Testis (tissue), 3 donors: ENCODE data around the gene CD72. TPM values are rescaled to one million over a fixed set of nuclear protein-coding genes. Genes with fewer than 3 reads are reported as not detected.
A peak's percentile ranks its signal among the peaks of the same experiment; 100 is the strongest.

ENCODE experiments used
- DNase-seq: peaks from one replicate; pipeline ENCODE4 v3.0.0-alpha.2; 2019
- H3K27ac ChIP-seq, 2 donors: fragments of 200-600 bp; sonication (generic); one replicate each; pipeline ENCODE4 v1.5.1; 2019
- H3K27me3 ChIP-seq: fragments of 200-600 bp; sonication (generic); one replicate; pipeline ENCODE4 v1.5.1; 2019
- H3K36me3 ChIP-seq: fragments of 200-600 bp; sonication (generic); one replicate; pipeline ENCODE4 v1.5.1; 2017; ENCODE audit warnings: low read depth; ENCODE audit errors: missing control alignments
- H3K4me1 ChIP-seq: fragments of 200-600 bp; sonication (generic); one replicate; pipeline ENCODE4 v1.5.1; 2019
- H3K4me3 ChIP-seq, 2 donors: fragments of 200-600 bp; sonication (generic); one replicate each; pipeline ENCODE4 v1.5.1; 2017 to 2019
- H3K9me3 ChIP-seq: fragments of 200-600 bp; sonication (generic); one replicate; pipeline ENCODE4 v1.5.1; 2017
- POLR2A ChIP-seq: fragments of 450-650 bp; IDR thresholded peaks from one replicate; pipeline ENCODE4 v1.6.1; 2017; ENCODE audit warnings: antibody characterized with exemption, mild to moderate bottlenecking, moderate library complexity
- WGBS, 2 donors: methylation state at CpG; one replicate each; pipeline ENCODE4 v1.1.5; 2018; 5-methylcytosine and 5-hydroxymethylcytosine counted together
- intact Hi-C: fragments of 100-400 bp; cut with DNase I; formaldehyde crosslinking; loops from one replicate; pipeline ENCODE4 v1.15.1; 2023; ENCODE audit warnings: low total_unique reads
- polyA plus RNA-seq: library from polyadenylated mRNA; stranded (reverse); fragments of 350-450 nt; fragmentation: Illumina TruSeq; extraction: RNeasy Lipid Tissue Mini Kit (QIAGEN cat#74804); gene quantifications from one replicate; pipeline ENCODE4 v1.2.3, GENCODE V29; 2014; ENCODE audit warnings: low read depth, low replicate concordance; ENCODE audit not compliant: insufficient read depth
- total RNA-seq, 2 donors: library from RNA; depleted of rRNA; stranded (reverse); fragments of >200 nt; gene quantifications; one replicate each; pipeline ENCODE4 v1.2.3, GENCODE V29; 2016
- TF ChIP-seq, protein P1 (sequence below), 3 experiments: fragments of 450-650 bp in 2 of 3; fragments of 200-600 bp in 1 of 3; sonication (generic) in 1 of 3; IDR thresholded peaks; one replicate each; pipeline ENCODE4 v1.5.1; 2016 to 2019; ENCODE audit warnings: antibody characterized with exemption in 3 of 3, mild to moderate bottlenecking in 2 of 3, moderate library complexity in 1 of 3

Gene CD72
- total and polyA plus RNA-seq, 3 donors from 2014 or later, result 0.63 to 3.2 (median 0.99) TPM

- intact Hi-C loops, result no loop called here
- no peak overlapping the region for H3K27ac ChIP-seq
- H3K4me1 ChIP-seq, result peaks cover 12% of the 10 kb centered on the region
- WGBS, 2 donors, result 87% methylated on average over 7 of the region's 7 CpGs
- no peaks in the 10 kb centered on the region for H3K36me3 ChIP-seq
- TF ChIP-seq, protein P1, sequence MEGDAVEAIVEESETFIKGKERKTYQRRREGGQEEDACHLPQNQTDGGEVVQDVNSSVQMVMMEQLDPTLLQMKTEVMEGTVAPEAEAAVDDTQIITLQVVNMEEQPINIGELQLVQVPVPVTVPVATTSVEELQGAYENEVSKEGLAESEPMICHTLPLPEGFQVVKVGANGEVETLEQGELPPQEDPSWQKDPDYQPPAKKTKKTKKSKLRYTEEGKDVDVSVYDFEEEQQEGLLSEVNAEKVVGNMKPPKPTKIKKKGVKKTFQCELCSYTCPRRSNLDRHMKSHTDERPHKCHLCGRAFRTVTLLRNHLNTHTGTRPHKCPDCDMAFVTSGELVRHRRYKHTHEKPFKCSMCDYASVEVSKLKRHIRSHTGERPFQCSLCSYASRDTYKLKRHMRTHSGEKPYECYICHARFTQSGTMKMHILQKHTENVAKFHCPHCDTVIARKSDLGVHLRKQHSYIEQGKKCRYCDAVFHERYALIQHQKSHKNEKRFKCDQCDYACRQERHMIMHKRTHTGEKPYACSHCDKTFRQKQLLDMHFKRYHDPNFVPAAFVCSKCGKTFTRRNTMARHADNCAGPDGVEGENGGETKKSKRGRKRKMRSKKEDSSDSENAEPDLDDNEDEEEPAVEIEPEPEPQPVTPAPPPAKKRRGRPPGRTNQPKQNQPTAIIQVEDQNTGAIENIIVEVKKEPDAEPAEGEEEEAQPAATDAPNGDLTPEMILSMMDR (IDR thresholded peaks at IDR 0.05), result no peak
- TF ChIP-seq POLR2A, result no peak
- H3K4me3 ChIP-seq, result no peak overlapping the region
- H3K27me3 ChIP-seq, result no peaks in the 10 kb centered on the region
- no peaks in the 10 kb centered on the region for H3K9me3 ChIP-seq
- DNase-seq, result no peak
These were observed 10.0 kb downstream of the CD72 start for GRCh38 chr9:35608221-35608620.

- Histone ChIP-seq H3K36me3 (no peaks in the 10 kb centered on the region), H3K9me3 (no peaks in the 10 kb centered on the region), H3K4me3 (no peak overlapping the region), H3K27ac (no peak overlapping the region), H3K27me3 (no peaks in the 10 kb centered on the region), H3K4me1 (peaks cover 14% of the 10 kb centered on the region)
- 63 to 65% methylated on average over 7 of the region's 7 CpGs for WGBS, 2 donors
- TF ChIP-seq, protein P1 (IDR thresholded peaks at IDR 0.05), result no peak
- TF ChIP-seq POLR2A, result no peak
- intact Hi-C loops, result no loop called here
- DNase-seq, result no peak
These were observed 11.5 kb downstream of the CD72 start for GRCh38 chr9:35606726-35607125.

GRCh38 chr9:35606138-35606504 lies 12.1 kb downstream of the CD72 start:
- Histone ChIP-seq H3K9me3 (no peaks in the 10 kb centered on the region), H3K27ac (peak overlapping the region in 1 of 2 donors; percentile 93), H3K27me3 (no peaks in the 10 kb centered on the region), H3K4me1 (peaks cover 14% of the 10 kb centered on the region), H3K36me3 (no peaks in the 10 kb centered on the region), H3K4me3 (peak overlapping the region; percentile 72 to 89)
- 0 to 3% methylated on average over 5 of the region's 5 CpGs for WGBS, 2 donors
- intact Hi-C loops, result no loop called here
- no peak for DNase-seq
- TF ChIP-seq, protein P1 (IDR thresholded peaks at IDR 0.05), result no peak
- TF ChIP-seq POLR2A, result no peak

GRCh38 chr9:35605351-35606137 lies 12.7 kb downstream of the CD72 start:
- intact Hi-C loops, result no loop called here
- Histone ChIP-seq H3K4me3 (peak overlapping the region; percentile 72 to 89), H3K27ac (peak overlapping the region in 1 of 2 donors; percentile 93), H3K9me3 (no peaks in the 10 kb centered on the region), H3K4me1 (peaks cover 14% of the 10 kb centered on the region), H3K27me3 (no peaks in the 10 kb centered on the region), H3K36me3 (no peaks in the 10 kb centered on the region)
- TF ChIP-seq POLR2A, result no peak
- TF ChIP-seq, protein P1 (IDR thresholded peaks at IDR 0.05), result no peak
- 0 to 1% methylated on average over 3 to 17 of the region's 76 CpGs for WGBS, 2 donors
- peak; percentile 38 for DNase-seq
